GM23338 (cell line): Measurements from ENCODE around the gene CNN3. TPM values are rescaled to one million over a fixed set of nuclear protein-coding genes. Genes with fewer than 3 reads are reported as not detected.

Experiments used
- ATAC-seq: fragments of 200-7000 bp; cut with Tn5 transposase; 3 replicates; pipeline ENCODE4 v1.9.1; 2020
- DNase-seq: peaks from one replicate; pipeline ENCODE4 v3.0.0-alpha.2; 2015; ENCODE audit warnings: low spot score
- H2AFZ ChIP-seq: fragments of 200-600 bp; sonication (generic); 2 replicates; pipeline ENCODE4 v1.8.0; 2016; ENCODE audit warnings: antibody characterized with exemption, mild to moderate bottlenecking, moderate library complexity
- H3F3A ChIP-seq: fragments of 200-600 bp; sonication (generic); replicated peaks from 2 replicates; pipeline ENCODE4 v1.8.0; 2017; ENCODE audit warnings: antibody characterized with exemption, mixed run types, low read depth
- H3K27ac ChIP-seq: fragments of 200-600 bp; sonication (generic); 2 replicates; pipeline ENCODE4 v1.6.1; 2016; ENCODE audit warnings: low read depth
- H3K27me3 ChIP-seq: fragments of 200-600 bp; sonication (generic); 2 replicates; pipeline ENCODE4 v1.8.0; 2016; ENCODE audit warnings: mild to moderate bottlenecking, mixed run types, moderate library complexity; ENCODE audit not compliant: insufficient read depth
- H3K36me3 ChIP-seq: fragments of 200-600 bp; sonication (generic); 2 replicates; pipeline ENCODE4 v1.8.0; 2016; ENCODE audit warnings: mild to moderate bottlenecking; ENCODE audit not compliant: insufficient read depth
- H3K4me1 ChIP-seq: fragments of 200-600 bp; sonication (generic); 2 replicates; pipeline ENCODE4 v1.8.0; 2016; ENCODE audit warnings: mild to moderate bottlenecking, moderate library complexity; ENCODE audit not compliant: insufficient read depth
- H3K4me2 ChIP-seq: fragments of 200-600 bp; sonication (generic); 2 replicates; pipeline ENCODE4 v1.7.1; 2017; ENCODE audit warnings: mixed run types
- H3K4me3 ChIP-seq: fragments of 200-600 bp; sonication (generic); 2 replicates; pipeline ENCODE4 v1.6.1; 2016; ENCODE audit warnings: mixed run types
- H3K79me2 ChIP-seq: fragments of 200-600 bp; sonication (generic); replicated peaks from 2 replicates; pipeline ENCODE4 v1.8.0; 2017; ENCODE audit warnings: mild to moderate bottlenecking; ENCODE audit not compliant: insufficient read depth
- H3K9me2 ChIP-seq: fragments of 200-600 bp; sonication (generic); 2 replicates; pipeline ENCODE4 v1.8.0; 2017; ENCODE audit not compliant: insufficient read depth
- H4K20me1 ChIP-seq: fragments of 200-600 bp; sonication (generic); replicated peaks from 2 replicates; pipeline ENCODE4 v1.8.0; 2017; ENCODE audit warnings: mild to moderate bottlenecking; ENCODE audit not compliant: insufficient read depth
- H3K27ac Mint-ChIP-seq: 2 replicates; pipeline ENCODE4 v1.8.0; 2020; ENCODE audit warnings: inconsistent platforms, mild to moderate bottlenecking, moderate library complexity, mixed read lengths
- H3K27me3 Mint-ChIP-seq: 3 replicates; pipeline ENCODE4 v1.8.0; 2022; ENCODE audit warnings: low read depth, mild to moderate bottlenecking, moderate library complexity, mixed read lengths, inconsistent platforms; ENCODE audit not compliant: insufficient read depth, poor library complexity
- H3K36me3 Mint-ChIP-seq: 3 replicates; pipeline ENCODE4 v1.8.0; 2021; ENCODE audit warnings: low read depth, mild to moderate bottlenecking, inconsistent platforms, moderate library complexity, mixed read lengths
- H3K4me1 Mint-ChIP-seq: 3 replicates; pipeline ENCODE4 v1.8.0; 2020; ENCODE audit warnings: mild to moderate bottlenecking, inconsistent platforms, mixed read lengths
- H3K4me3 Mint-ChIP-seq: 3 replicates; pipeline ENCODE4 v1.8.0; 2021; ENCODE audit warnings: moderate library complexity, mild to moderate bottlenecking, inconsistent platforms, mixed read lengths
- H3K9me3 Mint-ChIP-seq: 3 replicates; pipeline ENCODE4 v1.8.0; 2020; ENCODE audit warnings: moderate library complexity, mild to moderate bottlenecking, inconsistent platforms, mixed read lengths
- CREB1 ChIP-seq: fragments of 250-450 bp; sonication (Bioruptor Pico); IDR thresholded peaks from 2 replicates; pipeline ENCODE4 v1.5.0; 2020; ENCODE audit warnings: low read depth, mild to moderate bottlenecking, moderate library complexity
- EZH2 ChIP-seq: fragments of 200-600 bp; sonication (generic); IDR thresholded peaks from one replicate; pipeline ENCODE4 v1.8.0; 2017; ENCODE audit warnings: antibody characterized with exemption, mild to moderate bottlenecking, low read depth; ENCODE audit not compliant: unreplicated experiment
- EZH2phosphoT487 ChIP-seq: fragments of 200-600 bp; sonication (generic); IDR thresholded peaks from one replicate; pipeline ENCODE4 v1.8.1; 2018; ENCODE audit warnings: antibody characterized with exemption; ENCODE audit not compliant: unreplicated experiment
- JUNB ChIP-seq: IDR thresholded peaks from one replicate; pipeline ENCODE4 v1.6.1; 2016; ENCODE audit warnings: antibody characterized with exemption; ENCODE audit not compliant: unreplicated experiment
- POLR2AphosphoS5 ChIP-seq: IDR thresholded peaks from 2 replicates; pipeline ENCODE4 v1.6.1; 2016; ENCODE audit warnings: antibody characterized with exemption, low read depth
- STAT1 ChIP-seq: IDR thresholded peaks from one replicate; pipeline ENCODE4 v1.6.1; 2016; ENCODE audit warnings: antibody characterized with exemption; ENCODE audit not compliant: unreplicated experiment
- ZNF114 ChIP-seq: fragments of 250-450 bp; sonication (Bioruptor Pico); IDR thresholded peaks from 2 replicates; pipeline ENCODE4 v1.5.0; 2020; ENCODE audit warnings: mild to moderate bottlenecking, moderate library complexity
- ZNF331 ChIP-seq: fragments of 250-450 bp; sonication (Bioruptor Pico); IDR thresholded peaks from 2 replicates; pipeline ENCODE4 v1.5.0; 2020; ENCODE audit warnings: low read depth, mild to moderate bottlenecking, moderate library complexity
- polyA plus RNA-seq: library from polyadenylated mRNA; unstranded; fragments of >200 nt; fragmentation: Nextera tagmentation; extraction: Ambion mirVana; gene quantifications from 2 replicates; pipeline ENCODE4 v1.2.1, GENCODE V29; 2016
- total RNA-seq: library from RNA; depleted of rRNA; stranded (reverse); fragments of >200 nt; shearing (Covaris generic); gene quantifications from 2 replicates; pipeline ENCODE4 v1.2.3, GENCODE V29; 2014
- TF ChIP-seq, protein P1 (sequence below): IDR thresholded peaks from one replicate; pipeline ENCODE4 v1.6.1; 2018; ENCODE audit warnings: antibody characterized with exemption; ENCODE audit not compliant: unreplicated experiment
- TF ChIP-seq, protein P2 (sequence below): IDR thresholded peaks from 2 replicates; pipeline ENCODE4 v1.6.1; 2016; ENCODE audit warnings: antibody characterized with exemption

CNN3 gene
- total and polyA plus RNA-seq, 2 experiments from 2014 or later: 220 to 312 TPM

DNA sequence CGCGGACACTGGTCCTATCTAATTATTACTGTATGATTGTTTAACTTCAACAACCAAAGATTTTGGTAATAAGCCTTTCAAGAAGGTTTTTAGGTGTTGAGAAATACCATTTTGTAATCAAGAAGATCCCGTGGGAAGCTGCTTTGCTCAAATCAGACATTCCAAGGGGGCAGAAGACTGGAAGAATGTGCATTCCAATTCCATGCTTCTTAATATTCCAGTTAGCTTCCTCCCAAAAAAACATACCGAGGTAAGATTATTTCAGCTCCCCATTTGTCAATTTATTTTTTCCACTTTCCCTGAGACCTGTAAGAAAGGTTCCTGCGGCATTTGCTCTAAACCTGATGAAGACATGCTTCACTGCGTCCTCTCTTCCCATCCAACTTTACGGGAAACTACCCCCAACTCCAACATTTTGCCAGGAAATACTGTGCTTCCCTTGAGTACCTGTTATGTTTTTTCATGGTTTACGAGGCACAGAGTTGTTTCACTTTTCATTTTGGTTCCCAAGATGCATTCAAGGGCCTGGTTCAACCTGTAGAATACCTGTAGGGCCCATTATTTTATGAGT, 4.1 kb downstream of the CNN3 start:
- peaks cover 15% of the 10 kb centered on the region for H3K27me3 Mint-ChIP-seq
- peaks cover 66% of the 10 kb centered on the region for H3K4me1 Mint-ChIP-seq
- peaks cover 4% of the 10 kb centered on the region; the same call in 1 of the 3 replicates for H3K9me3 Mint-ChIP-seq
- H3K36me3 ChIP-seq: no peaks in the 10 kb centered on the region
- no peak overlapping the region for H3K4me3 ChIP-seq
- peaks cover 4% of the 10 kb centered on the region for H3F3A ChIP-seq
- peaks cover 61% of the 10 kb centered on the region for H3K4me1 ChIP-seq
- no peaks in the 10 kb centered on the region for H3K9me2 ChIP-seq
- H3K79me2 ChIP-seq: peaks cover 84% of the 10 kb centered on the region
- DNase-seq (no peak), ATAC-seq (no peak)
- TF ChIP-seq JUNB (no peak), EZH2 (no peak)
- TF ChIP-seq, protein P1, sequence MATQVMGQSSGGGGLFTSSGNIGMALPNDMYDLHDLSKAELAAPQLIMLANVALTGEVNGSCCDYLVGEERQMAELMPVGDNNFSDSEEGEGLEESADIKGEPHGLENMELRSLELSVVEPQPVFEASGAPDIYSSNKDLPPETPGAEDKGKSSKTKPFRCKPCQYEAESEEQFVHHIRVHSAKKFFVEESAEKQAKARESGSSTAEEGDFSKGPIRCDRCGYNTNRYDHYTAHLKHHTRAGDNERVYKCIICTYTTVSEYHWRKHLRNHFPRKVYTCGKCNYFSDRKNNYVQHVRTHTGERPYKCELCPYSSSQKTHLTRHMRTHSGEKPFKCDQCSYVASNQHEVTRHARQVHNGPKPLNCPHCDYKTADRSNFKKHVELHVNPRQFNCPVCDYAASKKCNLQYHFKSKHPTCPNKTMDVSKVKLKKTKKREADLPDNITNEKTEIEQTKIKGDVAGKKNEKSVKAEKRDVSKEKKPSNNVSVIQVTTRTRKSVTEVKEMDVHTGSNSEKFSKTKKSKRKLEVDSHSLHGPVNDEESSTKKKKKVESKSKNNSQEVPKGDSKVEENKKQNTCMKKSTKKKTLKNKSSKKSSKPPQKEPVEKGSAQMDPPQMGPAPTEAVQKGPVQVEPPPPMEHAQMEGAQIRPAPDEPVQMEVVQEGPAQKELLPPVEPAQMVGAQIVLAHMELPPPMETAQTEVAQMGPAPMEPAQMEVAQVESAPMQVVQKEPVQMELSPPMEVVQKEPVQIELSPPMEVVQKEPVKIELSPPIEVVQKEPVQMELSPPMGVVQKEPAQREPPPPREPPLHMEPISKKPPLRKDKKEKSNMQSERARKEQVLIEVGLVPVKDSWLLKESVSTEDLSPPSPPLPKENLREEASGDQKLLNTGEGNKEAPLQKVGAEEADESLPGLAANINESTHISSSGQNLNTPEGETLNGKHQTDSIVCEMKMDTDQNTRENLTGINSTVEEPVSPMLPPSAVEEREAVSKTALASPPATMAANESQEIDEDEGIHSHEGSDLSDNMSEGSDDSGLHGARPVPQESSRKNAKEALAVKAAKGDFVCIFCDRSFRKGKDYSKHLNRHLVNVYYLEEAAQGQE: no peak
- H3K4me2 ChIP-seq: peak overlapping the region; percentile 82
- H3K27ac Mint-ChIP-seq: 0 out of 2 replicates have a peak overlapping the region, but pooled peaks have one; percentile 71
- peaks cover 70% of the 10 kb centered on the region for H4K20me1 ChIP-seq
- H3K36me3 Mint-ChIP-seq: peaks cover 33% of the 10 kb centered on the region
- H3K4me3 Mint-ChIP-seq: no peak overlapping the region; the same call in 2 of the 3 replicates
- H3K27me3 ChIP-seq: no peaks in the 10 kb centered on the region
- no peak overlapping the region for H2AFZ ChIP-seq
- H3K27ac ChIP-seq: peak overlapping the region; percentile 68

DNA sequence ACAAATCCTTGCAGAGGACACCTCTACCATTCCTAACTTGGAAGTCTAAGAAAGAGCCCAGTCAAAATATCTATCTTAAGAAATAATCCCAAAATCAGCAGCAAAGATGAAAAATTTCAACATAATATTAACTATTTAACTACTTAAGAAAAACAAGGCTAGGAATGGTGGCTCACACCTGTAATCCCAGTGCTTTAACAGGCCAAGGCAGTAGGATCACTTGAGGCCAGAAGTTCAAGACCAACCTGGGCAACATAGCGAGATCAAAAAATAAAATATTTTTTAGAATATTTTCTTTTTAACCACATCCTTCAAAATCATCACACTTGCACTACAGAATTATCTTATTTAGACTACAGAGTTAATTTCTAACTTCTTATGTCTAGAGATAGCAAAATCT, 4.9 kb downstream of the CNN3 start:
- Mint-ChIP-seq H3K27ac (no peak overlapping the region; the same call in 1 of the 2 replicates), H3K27me3 (peaks cover 11% of the 10 kb centered on the region), H3K4me1 (peaks cover 65% of the 10 kb centered on the region), H3K9me3 (peaks cover 4% of the 10 kb centered on the region; the same call in 1 of the 3 replicates), H3K36me3 (peaks cover 33% of the 10 kb centered on the region), H3K4me3 (no peak overlapping the region)
- peaks cover 92% of the 10 kb centered on the region for H3K79me2 ChIP-seq
- no peak for ATAC-seq
- DNase-seq: no peak
- H3F3A ChIP-seq: no peaks in the 10 kb centered on the region
- no peak overlapping the region for H2AFZ ChIP-seq
- peak overlapping the region; percentile 82; the same call in 1 of the 2 replicates for H3K4me2 ChIP-seq
- H3K4me3 ChIP-seq: no peak overlapping the region
- H4K20me1 ChIP-seq: peaks cover 79% of the 10 kb centered on the region
- no peak overlapping the region; the same call in 1 of the 2 replicates for H3K27ac ChIP-seq
- no peaks in the 10 kb centered on the region for H3K36me3 ChIP-seq
- peaks cover 60% of the 10 kb centered on the region for H3K4me1 ChIP-seq
- H3K9me2 ChIP-seq: no peaks in the 10 kb centered on the region
- no peaks in the 10 kb centered on the region for H3K27me3 ChIP-seq
- TF ChIP-seq EZH2phosphoT487 (no peak), ZNF114 (CRISPR knock-in tag) (no peak), JUNB (no peak), STAT1 (no peak), ZNF331 (CRISPR knock-in tag) (no peak), POLR2AphosphoS5 (no peak), EZH2 (no peak), CREB1 (no peak)
- TF ChIP-seq, protein P2, sequence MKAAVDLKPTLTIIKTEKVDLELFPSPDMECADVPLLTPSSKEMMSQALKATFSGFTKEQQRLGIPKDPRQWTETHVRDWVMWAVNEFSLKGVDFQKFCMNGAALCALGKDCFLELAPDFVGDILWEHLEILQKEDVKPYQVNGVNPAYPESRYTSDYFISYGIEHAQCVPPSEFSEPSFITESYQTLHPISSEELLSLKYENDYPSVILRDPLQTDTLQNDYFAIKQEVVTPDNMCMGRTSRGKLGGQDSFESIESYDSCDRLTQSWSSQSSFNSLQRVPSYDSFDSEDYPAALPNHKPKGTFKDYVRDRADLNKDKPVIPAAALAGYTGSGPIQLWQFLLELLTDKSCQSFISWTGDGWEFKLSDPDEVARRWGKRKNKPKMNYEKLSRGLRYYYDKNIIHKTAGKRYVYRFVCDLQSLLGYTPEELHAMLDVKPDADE: no peak
- TF ChIP-seq, protein P1: no peak
